ENCODE data around the gene MATN1.

MATN1 gene

DNA sequence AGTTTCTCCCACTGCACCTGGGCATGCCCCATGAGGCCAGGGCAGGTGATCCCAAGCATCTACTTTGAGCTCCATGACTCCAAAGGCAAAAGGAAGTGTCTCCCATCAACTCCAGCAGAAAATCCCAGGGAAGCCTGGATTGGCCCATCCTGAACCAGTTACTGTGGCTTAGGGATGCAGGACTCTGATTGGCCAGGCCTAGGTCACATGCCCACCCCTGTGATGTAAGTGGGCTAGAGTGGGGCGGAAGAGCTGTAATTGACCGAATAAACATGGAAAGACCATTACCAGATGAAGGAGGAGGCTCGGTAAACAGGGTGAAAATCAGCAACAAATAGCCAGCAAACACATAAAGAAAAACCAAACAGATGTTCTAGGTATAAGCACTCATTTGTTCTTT lies 45.2 kb downstream of the MATN1 start:
- DNase-seq: no peak

DNA sequence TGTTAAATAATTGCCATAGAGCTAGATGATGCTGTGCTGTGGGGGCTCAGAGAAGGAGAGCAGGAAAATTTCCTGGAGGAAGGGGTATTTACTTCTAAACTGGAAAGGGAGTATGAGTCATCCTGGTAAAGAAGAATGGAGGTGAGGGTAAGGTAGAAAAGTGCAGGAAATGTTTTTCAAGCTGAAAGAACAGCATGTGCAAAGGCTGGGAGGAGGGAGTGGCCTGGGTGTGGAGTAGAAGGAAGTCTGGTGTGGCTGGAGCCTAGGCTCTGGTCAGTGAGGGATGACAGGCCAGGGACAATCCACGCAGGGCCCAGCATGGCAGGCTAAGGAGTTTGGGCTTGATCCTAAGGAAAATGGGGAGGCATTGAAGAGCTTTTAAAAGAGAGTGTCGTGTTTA lies 45.9 kb downstream of the MATN1 start:
- DNase-seq: no peak

DNA sequence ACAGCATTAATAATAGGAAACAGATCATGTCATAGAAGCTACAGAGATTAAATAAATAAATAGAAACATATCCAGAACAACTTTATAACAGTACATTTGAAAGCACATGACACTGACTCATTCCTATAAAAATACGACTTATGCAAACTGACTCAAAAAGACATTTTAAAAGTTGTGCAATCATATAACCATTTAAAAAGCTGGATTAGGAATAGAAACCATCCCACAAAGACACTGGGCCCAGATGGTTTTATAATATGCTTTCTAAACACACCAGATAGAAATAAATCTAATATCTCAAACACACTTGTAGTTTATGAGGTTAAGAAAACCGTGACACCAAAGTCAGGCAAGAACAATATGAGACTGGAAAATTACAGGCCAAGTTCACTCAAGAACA lies 47.6 kb downstream of the MATN1 start:
- DNase-seq: no peak

DNA sequence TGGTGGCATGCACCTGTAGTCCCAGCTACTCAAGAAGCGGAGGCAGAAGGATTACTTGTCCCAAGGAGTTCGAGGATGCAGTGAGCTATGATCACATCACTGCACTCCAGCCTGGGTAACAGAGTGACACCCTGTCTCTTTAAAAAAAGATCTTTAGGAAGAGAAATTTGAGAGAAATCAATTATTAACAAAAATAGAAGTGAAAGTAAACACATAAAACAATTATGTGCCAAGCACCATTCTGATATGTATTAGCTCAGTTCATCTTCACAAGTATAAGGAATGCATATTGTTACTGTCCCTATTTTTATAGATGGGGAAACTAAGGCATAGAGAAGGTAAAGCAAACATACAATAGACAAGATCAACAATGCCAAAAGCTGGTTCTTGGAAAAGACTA lies 48.1 kb downstream of the MATN1 start:
- DNase-seq: no peak

DNA sequence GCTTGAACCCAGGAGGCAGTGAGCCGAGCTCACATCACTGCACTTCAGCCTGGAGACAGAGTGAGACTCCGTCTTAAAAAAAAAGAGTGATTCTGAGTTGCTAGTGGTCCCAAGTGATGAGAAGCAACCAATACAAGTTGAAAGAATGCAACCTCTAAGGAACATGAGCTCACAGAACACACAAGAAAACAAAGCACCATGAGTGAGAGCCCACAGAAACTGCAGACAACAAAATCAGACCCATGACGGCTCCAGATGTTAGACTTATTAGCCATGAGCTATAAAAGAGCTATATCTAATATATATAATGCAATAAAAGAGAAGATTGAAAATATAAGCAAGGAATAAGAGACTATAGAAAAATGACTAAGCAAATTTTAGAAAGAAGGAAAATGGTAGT lies 50.0 kb downstream of the MATN1 start:
- DNase-seq: no peak

DNA sequence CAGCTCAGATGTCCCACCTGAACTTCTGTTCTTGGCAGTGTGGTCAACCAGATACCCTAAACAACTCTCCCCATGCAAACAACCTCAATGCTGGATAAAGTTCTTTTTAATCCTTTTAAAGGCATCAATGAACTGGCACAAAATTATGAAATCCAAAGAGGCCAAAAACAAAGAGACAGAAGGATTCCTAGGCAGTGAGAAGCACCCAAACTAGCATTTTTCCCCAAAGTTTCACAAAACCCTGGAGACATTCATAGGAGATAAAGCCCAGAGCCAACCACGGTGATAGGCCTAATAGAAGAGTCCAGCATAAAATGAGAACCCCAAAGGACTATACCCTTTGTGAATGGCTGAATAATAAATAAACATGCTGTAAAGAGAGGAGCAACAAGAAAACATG lies 50.7 kb downstream of the MATN1 start:
- no peak for DNase-seq

DNA sequence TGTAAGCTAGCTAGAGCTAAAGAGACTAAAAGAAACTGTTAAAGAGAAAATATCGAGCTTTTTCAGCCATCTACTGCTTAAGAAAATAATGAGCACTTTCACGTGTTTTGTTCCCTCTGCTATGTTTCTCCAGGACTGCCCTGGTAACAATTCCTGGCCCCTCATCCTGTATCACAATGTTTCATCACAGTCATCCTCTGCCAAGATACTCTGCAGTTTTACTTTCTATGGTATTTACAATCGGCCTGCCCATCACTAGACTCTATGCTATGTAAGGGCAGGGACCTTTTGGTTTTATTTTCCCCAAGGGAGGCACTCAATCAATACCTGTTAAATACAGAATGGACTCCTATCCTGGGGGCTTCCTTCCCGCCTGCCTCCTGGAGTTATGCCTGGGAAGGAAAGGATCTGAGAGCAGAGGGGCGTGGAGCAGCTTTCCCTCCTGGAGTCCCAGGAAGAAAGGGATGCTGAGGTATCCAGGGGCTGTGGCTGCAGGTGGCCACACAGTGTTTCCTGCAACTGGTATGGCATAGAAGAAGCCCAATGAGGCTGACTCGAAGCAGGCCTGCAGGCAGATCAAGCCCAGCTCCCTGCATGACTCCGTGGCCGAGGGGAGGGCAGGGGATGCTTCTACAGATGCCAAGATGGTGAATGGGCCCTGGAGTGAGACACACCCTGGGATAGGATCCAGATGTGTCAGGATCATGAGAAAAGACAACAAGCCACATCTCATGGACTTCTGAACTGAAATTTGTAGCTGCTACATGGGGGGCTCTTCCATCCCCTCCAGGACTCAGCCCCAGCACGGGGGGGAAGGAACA lies 52.9 kb downstream of the MATN1 start:
- no peak for DNase-seq

DNA sequence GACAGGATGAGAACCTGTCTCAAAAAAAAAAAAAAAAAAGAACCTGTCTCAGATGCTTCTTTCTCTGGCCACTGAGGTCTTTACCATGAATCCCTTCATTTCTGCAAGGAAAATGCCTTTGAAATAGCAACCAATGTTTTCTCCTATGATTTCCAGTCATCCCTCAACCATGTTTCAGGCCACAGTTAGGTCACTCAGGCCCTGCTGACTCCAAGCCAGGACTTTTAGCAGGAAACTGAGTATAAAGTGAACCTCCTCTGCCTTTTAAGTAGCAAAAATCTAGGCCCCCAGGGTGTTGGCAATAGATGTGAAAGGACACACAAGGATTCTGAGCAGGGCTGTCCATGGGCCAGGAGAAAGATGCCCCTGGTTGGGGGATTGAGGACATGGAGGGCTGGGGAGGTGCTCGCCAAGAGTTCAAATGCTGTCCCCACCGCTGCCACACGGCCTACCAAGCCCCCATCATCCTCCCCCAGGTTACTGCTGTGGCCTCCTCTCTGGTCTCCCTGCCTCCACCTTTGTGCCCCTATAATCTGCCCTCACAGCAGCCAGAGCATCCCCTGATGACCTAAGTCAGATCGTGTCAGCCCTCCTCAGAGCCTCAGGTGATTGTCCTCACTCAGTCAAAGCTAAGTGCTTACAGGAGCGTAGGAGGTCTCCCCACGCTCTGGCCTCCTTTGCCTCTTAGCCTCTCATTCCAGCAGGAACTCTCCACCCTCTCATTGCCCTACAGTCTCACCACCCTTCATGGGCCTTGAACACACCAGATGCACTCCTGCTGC lies 54.6 kb downstream of the MATN1 start:
- DNase-seq: no peak

DNA sequence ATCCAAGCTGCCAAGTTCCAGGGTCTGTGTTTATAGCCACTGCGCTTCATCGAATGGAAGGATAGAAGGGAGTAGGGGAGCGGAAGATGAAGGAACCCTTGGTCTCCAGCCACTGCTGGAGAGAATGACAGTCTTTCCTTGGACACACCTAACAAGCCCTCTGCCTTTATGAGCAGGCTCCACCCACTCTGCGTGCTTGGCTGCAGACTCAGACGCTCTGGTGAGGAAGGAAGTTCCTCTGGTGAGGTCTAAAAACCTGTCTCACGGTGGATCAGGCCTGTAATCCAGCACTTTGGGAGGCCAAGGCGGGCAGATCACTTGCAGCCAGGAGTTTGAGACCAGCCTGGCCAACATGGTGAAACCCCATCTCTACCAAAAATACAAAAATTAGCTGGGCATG lies 55.4 kb downstream of the MATN1 start:
- DNase-seq: no peak

DNA sequence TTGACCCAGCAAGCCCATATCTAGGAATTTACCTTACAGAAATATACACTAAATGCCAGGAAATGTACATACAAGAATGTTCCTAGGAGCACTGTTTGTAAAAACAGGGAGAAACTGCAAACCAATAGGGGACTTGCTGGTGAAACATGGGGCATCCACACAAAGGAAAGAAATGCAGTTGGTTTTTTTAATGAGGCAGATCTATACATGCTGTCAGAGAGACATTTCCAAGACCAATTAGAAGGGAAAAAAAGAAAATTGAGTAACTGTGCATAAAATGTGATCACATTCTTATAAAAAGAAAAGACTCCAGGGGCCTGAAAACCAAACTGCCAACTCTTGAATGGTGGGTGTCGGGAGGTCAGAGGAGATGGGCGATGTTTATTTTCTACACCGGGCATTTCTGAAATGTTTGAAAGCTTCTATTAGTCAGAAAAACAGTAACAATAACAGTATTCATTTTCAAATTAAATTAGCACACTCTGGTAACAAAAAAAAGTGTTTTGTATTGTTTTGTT lies 56.6 kb downstream of the MATN1 start:
- DNase-seq: no peak

DNA sequence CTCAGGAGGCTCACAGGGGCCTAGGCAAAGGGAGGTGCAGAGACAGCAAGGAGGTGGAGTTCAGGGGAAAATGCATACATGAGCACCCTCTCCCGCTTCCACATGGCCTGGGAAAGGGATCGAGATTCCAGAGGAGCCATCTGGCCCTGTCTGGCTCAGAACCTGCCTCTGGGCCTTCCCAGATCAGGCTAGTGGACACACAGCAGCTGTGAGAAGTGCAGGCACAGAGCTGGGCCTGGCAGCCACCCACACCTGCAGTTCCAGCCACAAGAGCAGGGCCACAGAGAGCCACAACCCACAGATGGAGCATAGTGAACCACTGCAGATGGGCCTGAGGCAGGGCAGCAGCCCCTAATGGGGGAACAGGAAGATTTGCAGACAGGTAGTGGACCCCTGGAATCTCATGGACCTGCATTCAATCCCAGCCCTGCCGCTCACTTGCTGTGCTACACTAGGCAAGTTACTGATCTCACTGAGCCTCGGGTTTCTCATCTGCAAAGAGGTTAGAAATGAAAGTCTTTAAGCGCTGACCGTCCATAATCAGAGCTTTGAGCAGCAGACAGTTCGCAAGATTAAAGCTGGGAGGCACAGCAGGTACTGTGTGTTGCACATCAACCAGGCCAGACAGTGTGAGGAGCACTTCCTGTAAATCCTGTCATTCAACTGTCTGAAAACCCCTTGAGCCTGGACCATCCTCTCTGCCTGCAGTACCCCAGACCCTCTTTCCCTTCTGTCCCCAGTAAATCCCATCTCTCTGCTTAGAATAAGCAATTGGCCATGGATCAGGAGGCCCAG lies 58.0 kb downstream of the MATN1 start:
- no peak for DNase-seq

DNA sequence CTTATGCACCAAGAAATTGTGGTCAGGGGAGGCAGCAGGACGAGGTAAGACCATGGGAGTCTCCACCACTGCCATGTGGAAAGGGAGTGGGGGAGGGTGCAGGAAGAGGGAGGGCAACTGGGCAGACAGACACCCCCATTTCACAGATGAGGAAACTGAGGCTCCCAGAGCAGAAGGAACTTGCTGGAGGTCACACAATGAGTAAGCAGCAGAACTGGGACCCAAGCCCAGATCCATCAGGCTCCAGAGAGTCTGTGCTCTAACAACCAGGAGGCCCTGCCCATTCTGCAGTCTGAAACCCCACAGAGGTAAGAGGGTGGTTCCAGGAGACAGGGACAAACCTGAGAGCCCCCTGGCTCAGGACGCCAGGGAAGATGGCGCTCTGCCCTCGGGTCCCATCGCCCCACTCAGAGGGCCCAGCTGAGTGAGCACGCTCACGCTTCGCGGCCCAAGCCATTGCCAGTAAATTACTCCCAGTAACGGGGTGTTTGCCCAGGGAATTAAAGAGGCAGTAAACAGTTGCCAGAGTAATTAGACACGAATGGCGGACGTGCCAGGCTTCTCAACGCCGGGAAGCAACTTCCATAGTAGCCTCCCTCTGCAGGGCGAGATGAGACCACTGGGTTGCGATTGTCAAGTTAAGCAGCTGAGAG lies 59.2 kb downstream of the MATN1 start:
- no peak for DNase-seq

DNA sequence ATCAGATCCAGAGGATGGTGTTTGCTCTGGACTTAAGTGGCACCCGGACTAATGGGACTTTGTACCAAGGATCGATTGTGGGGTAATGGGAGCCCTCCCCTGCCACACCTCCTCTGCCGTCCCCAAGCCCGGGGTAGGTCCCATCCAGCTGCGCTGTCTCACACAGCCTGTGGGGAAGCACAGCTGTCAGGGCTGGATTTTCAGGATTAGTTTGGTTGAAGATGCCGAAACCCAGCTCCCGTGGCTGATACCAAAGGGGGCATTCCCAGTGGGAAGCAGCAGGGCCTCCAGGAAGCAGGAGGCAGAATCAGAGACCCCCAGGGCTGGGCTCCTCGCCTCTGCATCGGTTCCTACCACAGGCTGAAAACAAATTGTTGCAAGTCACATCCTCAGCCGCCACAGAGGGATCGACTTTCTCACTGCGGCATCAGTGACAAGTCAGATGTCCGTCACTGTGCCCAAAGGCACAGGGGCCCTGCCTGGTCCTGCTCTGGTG lies 59.7 kb downstream of the MATN1 start:
- no peak for DNase-seq

DNA sequence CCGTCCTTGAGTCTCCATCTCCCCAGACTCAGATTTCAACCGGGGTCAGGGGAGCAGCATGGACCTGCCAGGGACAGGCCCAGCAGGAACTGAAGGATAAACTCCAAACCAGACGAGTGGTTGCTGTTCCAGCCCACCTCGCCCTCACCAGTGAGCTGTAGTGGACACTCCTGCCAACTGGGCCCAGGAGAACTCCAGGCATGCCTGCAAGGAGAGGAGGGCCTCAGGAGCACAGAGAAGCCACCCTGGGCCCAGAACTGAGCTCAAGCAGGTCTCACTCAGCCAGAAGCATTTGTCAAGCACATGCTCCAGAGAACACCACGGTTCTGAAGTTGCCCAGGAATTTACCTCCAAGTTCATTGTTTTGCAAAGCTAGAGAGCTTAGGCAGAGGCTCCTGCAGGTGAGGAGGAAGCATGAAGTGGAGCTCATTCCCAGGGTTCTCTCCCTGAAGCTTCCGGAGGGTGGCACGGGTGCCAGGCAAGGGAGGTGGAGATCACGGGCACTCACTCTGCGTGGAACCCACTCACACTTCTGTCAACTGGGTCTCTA lies 61.0 kb downstream of the MATN1 start:
- DNase-seq: no peak

DNA sequence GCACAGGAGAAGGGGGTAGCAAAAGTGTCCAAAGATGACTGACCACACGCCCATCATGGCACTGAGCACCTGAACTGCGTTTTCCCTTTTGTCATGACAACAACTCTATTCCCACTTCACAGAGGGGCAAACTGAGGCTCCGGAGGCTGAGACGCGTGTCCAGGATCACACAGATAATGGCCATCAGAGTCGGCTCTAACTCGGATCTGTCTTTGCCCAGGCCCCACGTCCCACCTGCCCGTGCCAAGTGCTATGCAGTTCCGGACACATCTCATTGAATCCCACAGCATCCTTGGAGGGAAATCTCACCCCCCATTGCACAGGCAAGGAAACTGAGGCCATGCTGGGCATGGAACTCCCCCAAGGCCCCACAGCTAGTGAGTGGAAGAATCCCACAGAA lies 62.1 kb downstream of the MATN1 start:
- no peak for DNase-seq
